Stomach smooth muscle (tissue), 2 donors: ENCODE data around the gene PON2.
A peak's percentile ranks its signal among the peaks of the same experiment; 100 is the strongest.
"Not testable (repeated sequence)": the region's sequence is repeated elsewhere in the genome, so short reads cannot be mapped to it uniquely, and the experiment has no call there.

Experiments used
- H3K27ac ChIP-seq: one replicate; pipeline ENCODE4 v1.7.0; 2013; ENCODE audit warnings: mild to moderate bottlenecking, low read length, inconsistent platforms
- H3K27me3 ChIP-seq, 2 donors: one replicate each; pipeline ENCODE4 v1.7.0; 2013; ENCODE audit warnings: low read length in 2 of 2; ENCODE audit not compliant: insufficient read depth in 2 of 2, control insufficient read depth in 1 of 2
- H3K36me3 ChIP-seq, 2 donors: one replicate each; pipeline ENCODE4 v1.7.0; 2013; ENCODE audit warnings: low read length in 2 of 2; ENCODE audit not compliant: control insufficient read depth in 2 of 2, insufficient read depth in 2 of 2
- H3K4me1 ChIP-seq: one replicate; pipeline ENCODE4 v1.7.0; 2013; ENCODE audit warnings: low read length; ENCODE audit not compliant: control insufficient read depth, insufficient read depth
- H3K4me3 ChIP-seq, 2 donors: one replicate each; pipeline ENCODE4 v1.7.0; 2013; ENCODE audit warnings: low read length in 2 of 2
- H3K9ac ChIP-seq, 2 donors: one replicate each; pipeline ENCODE4 v1.7.0; 2013; ENCODE audit warnings: low read length in 2 of 2, mild to moderate bottlenecking in 1 of 2
- H3K9me3 ChIP-seq, 2 donors: one replicate each; pipeline ENCODE4 v1.7.0; 2013; ENCODE audit warnings: low read length in 2 of 2; ENCODE audit not compliant: control insufficient read depth in 2 of 2
- donor health status: healthy.
- donor health status: Pancreatic carcinoma.

The PON2 gene

GRCh38 chr7:95404316-95404865, 30.4 kb downstream of the PON2 start:
- Histone ChIP-seq H3K4me1 (no peaks in the 10 kb centered on the region), H3K4me3 (no peak overlapping the region), H3K27me3 (no peaks in the 10 kb centered on the region), H3K36me3 (peaks cover 6 to 15% of the 10 kb centered on the region in 2 donors), H3K27ac (no peak overlapping the region), H3K9me3 (no peaks in the 10 kb centered on the region), H3K9ac (no peak overlapping the region)

DNA sequence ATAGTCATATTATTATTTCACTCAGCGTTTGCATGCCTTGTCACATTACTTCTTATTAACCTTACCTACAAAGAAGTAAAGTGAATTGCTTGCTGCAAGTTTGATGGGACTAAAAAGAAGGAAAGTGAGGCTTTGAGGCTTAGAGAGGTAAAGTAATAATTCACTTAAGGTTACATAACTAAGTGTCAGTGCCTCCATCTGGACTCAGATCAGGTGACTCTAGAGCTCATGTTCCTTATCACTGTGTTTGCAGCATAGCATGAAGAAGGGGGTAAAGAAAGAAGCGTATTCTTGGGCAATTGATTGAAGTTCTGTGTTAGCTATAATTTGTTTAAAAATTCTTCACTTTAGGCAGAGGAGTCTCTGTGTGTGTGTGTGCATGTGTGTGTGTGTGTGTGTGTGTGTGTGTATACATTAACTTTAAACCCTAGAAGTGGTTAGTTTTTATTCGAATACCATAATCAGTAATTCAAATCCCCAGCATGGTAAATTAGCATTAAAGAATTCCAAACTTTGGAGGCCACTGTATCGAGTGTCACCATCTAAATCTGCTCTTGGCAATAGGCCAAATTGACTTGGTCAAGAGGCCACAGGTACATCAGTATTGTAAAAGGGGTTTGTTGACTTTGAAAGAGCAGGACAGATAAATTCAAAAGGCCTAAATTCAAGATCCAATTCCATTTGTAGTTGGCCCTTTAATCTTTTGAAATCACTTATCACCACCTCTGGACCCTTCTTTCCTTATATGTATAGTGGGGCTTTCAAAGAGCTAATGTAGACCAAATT, 36.5 kb downstream of the PON2 start:
- H3K27ac ChIP-seq = no peak overlapping the region
- H3K27me3 ChIP-seq = peaks cover 13 to 26% of the 10 kb centered on the region in 2 donors
- peaks cover 2% of the 10 kb centered on the region in 2 donors for H3K36me3 ChIP-seq
- no peak overlapping the region for H3K4me3 ChIP-seq
- no peaks in the 10 kb centered on the region for H3K9me3 ChIP-seq
- no peak overlapping the region for H3K9ac ChIP-seq
- peaks cover 2% of the 10 kb centered on the region for H3K4me1 ChIP-seq

DNA sequence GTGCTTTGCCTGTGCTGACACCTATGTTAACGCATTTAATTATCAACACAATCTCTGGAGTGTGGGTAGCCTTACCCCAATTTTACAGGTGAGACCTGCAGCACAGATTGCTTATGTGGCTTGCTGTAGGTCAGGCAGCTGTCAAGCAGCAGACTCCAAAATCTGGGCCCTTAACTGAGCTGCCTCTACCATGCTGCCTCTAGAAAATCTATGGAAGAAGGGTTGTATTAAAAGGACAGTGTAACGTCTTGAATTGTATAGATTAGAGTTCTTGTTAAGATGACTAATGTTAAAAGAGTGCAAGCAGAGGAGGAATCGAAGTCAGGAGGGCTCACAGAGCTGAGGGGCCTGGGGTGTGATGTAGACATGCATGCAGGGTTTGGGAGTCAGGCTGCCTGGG, 37.4 kb downstream of the PON2 start:
- no peak overlapping the region for H3K9ac ChIP-seq
- H3K27ac ChIP-seq = no peak overlapping the region
- no peaks in the 10 kb centered on the region for H3K9me3 ChIP-seq
- peaks cover 13 to 26% of the 10 kb centered on the region in 2 donors for H3K27me3 ChIP-seq
- H3K4me1 ChIP-seq = peaks cover 2% of the 10 kb centered on the region
- H3K4me3 ChIP-seq = no peak overlapping the region
- no peaks in the 10 kb centered on the region for H3K36me3 ChIP-seq

GRCh38 chr7:95396136-95397032, 38.4 kb downstream of the PON2 start, which contains the start of gene PON3:
Gene PON3 (minus strand): TSS chr7:95396375. CDS start chr7:95396350, 25 bp downstream.
- H3K4me3 ChIP-seq = peak within 1 kb of the TSS; percentile 60 to 70
- peak within 1 kb of the TSS; percentile 36 to 45 for H3K9ac ChIP-seq
- H3K27me3 ChIP-seq = peaks cover 13 to 26% of the 10 kb centered on the region in 2 donors
- H3K36me3 ChIP-seq = no peaks in the 10 kb centered on the region
- H3K9me3 ChIP-seq = no peaks in the 10 kb centered on the region
- no peak within 1 kb of the TSS for H3K27ac ChIP-seq
- peaks cover 2% of the 10 kb centered on the region for H3K4me1 ChIP-seq

DNA sequence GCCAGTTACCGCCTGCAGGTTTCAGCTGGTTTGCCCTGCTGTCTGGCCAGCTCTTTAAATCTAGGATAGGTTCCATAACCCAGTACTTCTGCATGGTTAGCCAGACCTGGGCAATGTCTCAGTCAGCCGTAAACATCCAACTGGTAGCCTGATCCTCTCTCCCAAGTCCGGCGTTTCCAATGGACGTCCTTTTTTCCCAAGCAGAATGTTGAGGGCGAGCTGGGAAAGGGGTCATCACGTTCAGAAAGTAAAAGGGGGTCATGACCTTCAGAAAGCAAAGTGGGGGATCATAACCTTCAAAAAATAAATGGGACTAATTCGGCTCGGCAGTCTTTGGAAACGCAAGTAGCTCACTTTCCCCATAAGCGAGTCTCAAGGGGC, 39.1 kb downstream of the PON2 start:
- peaks cover 13 to 26% of the 10 kb centered on the region in 2 donors for H3K27me3 ChIP-seq
- no peak overlapping the region for H3K27ac ChIP-seq
- peaks cover 2% of the 10 kb centered on the region for H3K4me1 ChIP-seq
- no peaks in the 10 kb centered on the region for H3K36me3 ChIP-seq
- H3K9ac ChIP-seq = no peak overlapping the region
- no peaks in the 10 kb centered on the region for H3K9me3 ChIP-seq
- H3K4me3 ChIP-seq = peak overlapping the region; percentile 60 to 70

GRCh38 chr7:95394370-95394769, 40.5 kb downstream of the PON2 start:
- Histone ChIP-seq H3K36me3 (no peaks in the 10 kb centered on the region), H3K4me3 (no peak overlapping the region), H3K27me3 (peaks cover 13 to 26% of the 10 kb centered on the region in 2 donors), H3K27ac (no peak overlapping the region), H3K4me1 (peaks cover 2% of the 10 kb centered on the region), H3K9ac (no peak overlapping the region), H3K9me3 (no peaks in the 10 kb centered on the region)

- H3K27me3 ChIP-seq = peaks cover 8 to 16% of the 10 kb centered on the region in 2 donors
- no peak overlapping the region for H3K27ac ChIP-seq
- H3K9ac ChIP-seq = no peak overlapping the region
- H3K36me3 ChIP-seq = no peaks in the 10 kb centered on the region
- H3K9me3 ChIP-seq = no peaks in the 10 kb centered on the region
- no peak overlapping the region for H3K4me3 ChIP-seq
- H3K4me1 ChIP-seq = peaks cover 2% of the 10 kb centered on the region
Measured at GRCh38 chr7:95391761-95392160, 43.1 kb downstream of the PON2 start.

DNA sequence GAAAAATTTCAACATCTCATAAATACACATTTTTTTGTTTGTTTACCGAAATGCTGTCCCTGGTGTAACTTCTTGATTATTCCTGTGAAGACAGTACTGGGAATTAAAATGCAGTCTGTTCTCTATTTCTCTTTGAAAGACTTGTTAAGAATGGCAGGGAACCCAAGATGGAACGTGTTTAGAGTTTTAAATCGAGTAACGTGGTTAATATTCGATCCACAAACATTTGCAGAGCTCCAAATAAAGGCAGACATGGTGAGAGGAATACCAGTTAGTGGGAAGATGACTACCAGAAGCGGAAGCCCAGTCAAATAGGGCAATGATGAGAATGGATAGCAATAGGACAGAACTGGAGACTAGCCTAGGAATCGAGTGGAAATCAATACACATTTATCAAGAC, 45.3 kb downstream of the PON2 start:
- no peak overlapping the region for H3K27ac ChIP-seq

DNA sequence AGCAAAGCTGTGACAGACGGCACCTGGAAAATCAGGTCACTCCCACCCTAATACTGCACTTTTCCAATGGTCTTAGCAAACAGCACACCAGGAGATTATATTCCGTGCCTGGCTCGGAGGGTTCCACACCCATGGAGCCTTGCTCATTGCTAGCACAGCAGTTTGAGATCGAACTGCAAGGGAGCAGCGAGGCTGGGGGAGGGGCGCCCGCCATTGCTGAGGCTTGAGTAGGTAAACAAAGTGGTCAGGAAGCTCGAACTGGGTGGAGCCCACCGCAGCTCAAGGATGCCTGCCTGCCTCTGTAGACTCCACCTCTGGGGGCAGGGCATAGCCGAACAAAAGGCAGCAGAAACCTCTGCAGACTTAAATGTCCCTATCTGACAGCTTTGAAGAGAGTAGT, 55.4 kb downstream of the PON2 start:
- H3K4me1 ChIP-seq, H3K27me3 ChIP-seq, H3K36me3 ChIP-seq, H3K9ac ChIP-seq, H3K9me3 ChIP-seq, H3K4me3 ChIP-seq, H3K27ac ChIP-seq: not testable (repeated sequence)

More for the DNA sequence above, 45.3 kb downstream of the PON2 start:
- Histone ChIP-seq H3K9me3 (no peaks in the 10 kb centered on the region), H3K36me3 (no peaks in the 10 kb centered on the region), H3K4me1 (no peaks in the 10 kb centered on the region), H3K9ac (no peak overlapping the region), H3K4me3 (no peak overlapping the region), H3K27me3 (peaks cover 0 to 3% of the 10 kb centered on the region in 2 donors)

GRCh38 chr7:95376632-95377400, 58.0 kb downstream of the PON2 start:
- H3K27me3 ChIP-seq = peaks cover 0 to 2% of the 10 kb centered on the region in 2 donors
- H3K27ac ChIP-seq = no peak overlapping the region
- no peak overlapping the region for H3K4me3 ChIP-seq
- H3K9ac ChIP-seq = no peak overlapping the region
- no peaks in the 10 kb centered on the region for H3K4me1 ChIP-seq
- H3K36me3 ChIP-seq = no peaks in the 10 kb centered on the region
- H3K9me3 ChIP-seq = no peaks in the 10 kb centered on the region
